HG02938 (cell line): ENCODE measurements around the gene HMHB1.
A peak's percentile ranks its signal among the peaks of the same experiment; 100 is the strongest.

Experiments used
- ATAC-seq: cut with Tn5 transposase; IDR thresholded peaks from one replicate; pipeline ENCODE4 v1.9.1; 2021; ENCODE audit warnings: mild to moderate bottlenecking, moderate library complexity; ENCODE audit not compliant: unreplicated experiment

HMHB1 gene

GRCh38 chr5:143812085-143812705, at the start of gene HMHB1:
Gene HMHB1, plus strand, starts transcription at chr5:143812161.
- no peak for ATAC-seq

DNA sequence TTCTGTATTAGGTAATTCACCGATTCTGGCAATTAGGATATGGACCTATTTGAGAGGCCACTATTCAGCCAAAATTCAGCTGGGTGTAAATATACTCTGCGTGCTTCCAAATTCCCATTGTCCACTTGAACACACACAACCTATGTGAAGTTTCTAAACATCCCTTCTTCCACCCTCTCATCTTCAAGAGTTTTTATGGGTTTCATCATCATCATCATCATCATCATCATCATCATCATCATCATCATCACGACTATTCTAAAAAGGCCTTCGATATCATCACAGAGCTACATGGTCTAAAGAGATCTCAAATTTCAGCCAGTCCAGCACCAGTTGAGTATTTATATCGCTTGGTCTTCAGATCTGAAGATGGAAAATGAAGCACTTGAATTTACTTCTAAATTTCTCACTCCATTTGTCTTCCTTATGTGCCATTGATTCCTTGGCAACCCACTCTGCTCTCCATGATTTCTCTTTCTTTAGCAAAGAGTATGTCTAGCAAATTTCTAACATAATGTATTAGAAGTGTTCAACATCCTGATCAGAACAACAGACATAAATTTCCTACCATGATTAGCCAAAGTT, 49.2 kb upstream of the HMHB1 start:
- ATAC-seq, result no peak

- no peak for ATAC-seq
Observed at GRCh38 chr5:143767162-143767561, 44.8 kb upstream of the HMHB1 start.

DNA sequence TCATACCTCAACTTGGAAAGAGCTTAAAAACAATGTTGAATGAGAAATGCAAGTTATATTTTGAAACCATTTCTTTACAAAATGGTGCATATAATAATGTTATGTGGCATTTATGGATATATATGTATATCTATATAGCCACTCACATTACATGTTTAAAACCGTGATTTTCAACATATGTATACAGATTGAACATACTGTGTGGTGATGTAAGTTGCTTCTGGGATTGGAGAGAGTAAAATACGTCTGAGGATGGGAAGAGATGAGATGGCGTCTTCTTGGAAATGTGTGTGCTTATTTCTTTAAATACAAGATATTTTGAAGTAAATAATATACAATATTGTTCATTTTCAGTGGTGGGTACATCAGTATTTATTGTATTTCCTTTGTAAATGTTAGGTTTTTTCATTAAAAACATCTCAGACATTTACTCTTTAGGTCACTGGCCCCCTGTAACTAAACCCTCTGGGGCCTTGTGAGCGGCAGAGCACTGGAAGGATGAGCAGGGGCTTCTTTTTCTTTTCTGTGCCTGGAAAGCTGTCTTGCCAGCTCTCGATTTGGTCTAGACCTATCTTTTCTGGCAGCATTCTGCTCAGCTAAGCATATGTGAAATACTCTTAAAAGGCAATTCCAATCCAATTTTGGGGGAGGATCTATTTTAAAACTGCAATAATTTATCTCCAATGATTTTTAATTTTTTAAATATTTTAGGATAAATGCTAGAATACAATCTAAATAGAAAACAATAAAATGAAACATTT, 42.8 kb upstream of the HMHB1 start:
- ATAC-seq, result no peak

DNA sequence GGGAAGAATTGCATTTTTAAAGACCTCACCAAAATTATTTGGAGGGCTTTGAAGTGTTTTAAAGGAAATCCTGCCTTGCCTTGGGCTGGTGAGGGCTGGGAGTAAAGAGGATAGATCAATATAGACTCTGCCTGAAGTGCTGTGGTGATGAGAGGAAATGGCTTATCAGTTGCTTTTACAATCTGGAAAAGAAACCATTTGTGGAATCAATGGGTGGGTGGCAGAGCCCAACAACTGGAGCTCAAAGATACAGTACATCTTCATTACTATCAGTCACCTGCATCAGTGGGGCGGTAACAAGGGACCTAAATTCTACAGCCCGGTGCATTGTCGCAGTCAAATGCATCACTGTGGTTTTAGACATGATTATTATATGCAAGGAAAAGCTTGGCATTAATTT, 41.5 kb upstream of the HMHB1 start:
- ATAC-seq, result no peak

GRCh38 chr5:143771189-143771588, 40.8 kb upstream of the HMHB1 start:
- ATAC-seq, result no peak

DNA sequence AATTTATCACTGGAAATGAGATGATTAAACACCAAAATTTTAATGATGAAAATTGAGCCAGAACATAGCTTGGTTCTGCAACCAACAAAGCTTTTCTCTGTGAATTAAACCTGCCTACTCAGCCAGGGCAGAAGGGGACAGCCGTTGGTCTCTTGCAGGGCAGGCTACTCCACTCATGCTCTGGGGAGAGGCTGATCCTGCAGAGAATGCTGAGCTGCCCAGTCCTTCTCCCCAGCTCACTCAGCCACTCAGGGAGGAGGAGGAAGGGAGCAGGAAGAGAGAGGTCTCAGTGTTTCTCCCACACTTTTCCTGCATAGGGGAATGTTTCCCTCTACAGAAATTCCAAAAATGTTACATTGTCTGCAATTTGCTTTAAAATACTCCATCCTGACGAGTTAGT, 40.4 kb upstream of the HMHB1 start:
- ATAC-seq, result no peak

DNA sequence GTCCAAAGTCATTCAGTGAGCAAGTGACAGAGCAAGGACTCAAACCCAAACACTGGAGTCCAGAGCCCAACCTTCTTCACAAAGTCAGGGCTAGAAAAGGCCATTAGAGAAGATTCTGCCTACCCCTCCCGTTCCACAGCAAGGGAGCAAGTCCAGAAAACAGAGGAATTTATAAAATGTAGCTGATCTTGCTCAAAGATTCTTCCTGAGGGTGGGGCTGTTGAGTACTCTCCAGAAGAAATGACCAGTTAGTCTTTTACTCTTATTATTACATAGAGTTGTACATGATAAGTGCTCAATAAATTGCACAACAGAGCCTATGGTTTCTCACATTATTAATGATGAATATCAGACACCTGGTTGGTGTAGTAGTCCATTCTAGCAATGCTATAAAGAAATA, 39.3 kb upstream of the HMHB1 start:
- no peak for ATAC-seq

DNA sequence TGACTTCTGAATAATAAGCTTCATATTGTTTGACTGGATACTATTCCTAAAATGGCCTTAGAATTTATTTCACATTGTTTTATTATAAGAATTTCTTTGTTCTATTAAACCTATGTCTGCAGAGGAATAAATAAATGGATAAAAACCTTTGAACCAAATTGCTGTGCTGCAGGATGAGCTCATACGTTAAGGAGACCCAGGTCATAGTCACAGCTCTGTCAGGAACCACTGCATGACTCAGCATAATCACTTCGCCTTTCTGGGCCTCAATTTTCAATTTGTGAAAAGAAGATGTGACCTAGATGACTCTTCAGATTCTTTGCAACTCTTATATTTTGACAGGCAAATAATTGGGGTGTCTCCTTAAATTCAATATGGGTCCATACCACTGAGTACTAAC, 36.7 kb upstream of the HMHB1 start:
- ATAC-seq, result no peak

DNA sequence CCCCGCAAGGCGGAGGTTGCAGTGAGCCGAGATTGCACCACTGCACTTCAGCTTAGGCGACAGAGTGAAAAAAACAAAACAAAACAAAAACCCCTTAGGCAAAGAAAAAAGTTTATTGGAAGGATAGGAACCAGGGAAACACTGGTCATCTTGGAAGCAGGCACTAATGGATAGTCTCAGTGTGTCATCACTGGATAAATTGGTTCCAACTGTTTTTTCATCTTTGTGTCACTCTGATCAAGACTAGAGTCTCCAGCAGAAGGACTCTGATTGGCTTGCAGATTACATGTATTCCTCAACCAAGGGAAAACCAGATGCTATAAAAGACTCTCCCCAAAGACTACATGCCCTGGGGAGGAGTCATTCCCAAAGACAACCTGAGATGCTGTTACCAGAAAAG, 35.0 kb upstream of the HMHB1 start:
- no peak for ATAC-seq

DNA sequence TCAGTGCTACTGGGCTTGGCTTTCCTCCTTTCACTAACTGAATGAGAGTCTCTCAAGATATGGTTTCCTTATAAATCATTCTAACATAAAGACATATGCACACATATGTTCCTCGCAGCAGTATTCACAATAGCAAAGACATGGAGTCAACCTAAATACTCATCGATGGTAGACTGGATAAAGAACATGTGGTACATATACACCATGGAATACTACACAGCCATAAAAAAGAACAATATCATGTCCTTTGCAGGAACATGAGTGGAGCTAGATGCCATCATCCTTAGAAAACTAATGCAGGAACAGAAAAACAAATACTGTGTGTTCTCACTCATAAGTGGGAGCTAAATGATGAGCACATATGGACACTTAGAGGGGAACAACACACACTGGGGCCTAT, 32.5 kb upstream of the HMHB1 start:
- ATAC-seq, result no peak

DNA sequence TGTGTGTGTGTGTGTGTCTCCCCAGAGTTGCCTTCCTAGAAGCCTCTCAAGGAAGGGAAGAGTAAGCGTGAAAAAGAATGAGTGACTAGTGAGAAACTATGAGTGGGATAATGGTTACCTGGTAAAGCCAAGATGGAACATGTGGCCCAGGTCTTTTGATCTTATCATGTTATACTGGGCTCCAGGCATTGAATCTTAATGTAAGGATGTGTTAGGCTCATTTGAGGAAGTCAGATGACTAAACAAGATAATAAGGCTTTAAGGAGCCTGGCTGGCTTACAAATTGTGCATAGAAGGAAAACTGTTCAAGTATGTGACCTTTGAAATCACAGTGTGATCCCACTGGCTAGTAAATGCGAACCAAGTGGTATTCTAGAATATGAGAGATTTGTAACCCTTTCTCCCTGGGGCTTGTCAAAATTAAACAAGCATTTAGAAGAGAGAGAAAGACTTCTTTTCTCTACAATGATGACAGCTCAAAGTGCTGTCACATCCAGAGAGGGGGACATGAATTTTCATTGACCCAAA, 29.9 kb upstream of the HMHB1 start:
- no peak for ATAC-seq

DNA sequence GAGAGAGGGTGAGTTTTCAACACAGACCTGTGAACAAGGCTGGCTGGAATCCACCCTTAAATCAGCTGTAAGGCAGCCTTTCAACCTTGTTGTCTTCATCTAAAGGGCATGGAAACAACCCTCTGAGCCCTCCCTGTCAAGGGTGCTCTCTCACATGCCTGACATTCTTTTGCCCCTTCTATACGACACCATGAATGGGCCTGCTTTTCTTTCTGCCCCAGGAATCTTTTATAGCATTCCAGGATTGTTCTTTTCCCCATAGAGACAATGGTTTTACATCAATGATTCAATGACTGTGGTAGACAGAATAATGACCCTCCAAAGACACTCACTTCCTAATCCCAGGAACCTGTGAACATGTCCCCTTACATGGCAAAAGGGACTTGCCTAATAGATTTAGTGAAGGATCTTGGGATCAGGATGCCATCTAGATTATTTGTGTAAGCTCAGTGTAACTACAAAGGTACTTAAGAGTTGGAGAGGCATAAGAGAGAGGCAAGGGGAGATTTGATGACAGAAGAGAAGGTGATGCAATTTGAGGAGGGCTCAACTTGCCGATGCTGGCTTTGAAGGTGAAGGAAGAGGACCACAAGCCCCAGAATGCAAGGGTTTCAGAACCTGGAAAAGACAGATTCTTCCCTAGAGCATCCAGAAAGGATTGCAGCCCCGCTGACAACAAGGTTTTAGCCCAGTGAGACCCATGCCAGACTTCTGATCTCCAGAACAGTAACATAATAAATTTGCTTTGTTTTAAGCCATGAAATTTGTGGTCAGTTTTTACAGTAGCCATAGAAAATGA, 29.2 kb upstream of the HMHB1 start:
- ATAC-seq, result no peak

DNA sequence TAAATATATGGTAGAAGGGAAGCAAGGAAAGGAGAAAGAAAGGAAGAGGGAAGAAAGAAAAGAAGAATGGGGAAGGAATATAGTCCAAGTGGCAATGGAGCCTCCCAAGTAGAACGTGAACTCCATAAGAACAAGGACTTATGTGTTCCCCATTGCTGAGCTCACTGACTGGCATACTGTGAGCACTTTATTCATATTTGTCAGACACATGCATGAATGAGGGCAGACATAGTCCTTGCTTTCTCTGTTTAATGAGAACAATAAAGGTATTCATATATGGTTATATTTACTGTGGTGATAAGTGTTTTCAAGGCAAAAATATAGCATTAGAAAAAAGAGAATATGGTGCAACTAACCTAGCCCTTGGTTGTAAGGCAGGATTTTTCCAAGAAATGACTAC, 23.6 kb upstream of the HMHB1 start:
- no peak for ATAC-seq

- no peak for ATAC-seq
Observed at GRCh38 chr5:143790457-143791112, 21.4 kb upstream of the HMHB1 start.

GRCh38 chr5:143791848-143792731, 19.9 kb upstream of the HMHB1 start:
- ATAC-seq, result peak; percentile 63

DNA sequence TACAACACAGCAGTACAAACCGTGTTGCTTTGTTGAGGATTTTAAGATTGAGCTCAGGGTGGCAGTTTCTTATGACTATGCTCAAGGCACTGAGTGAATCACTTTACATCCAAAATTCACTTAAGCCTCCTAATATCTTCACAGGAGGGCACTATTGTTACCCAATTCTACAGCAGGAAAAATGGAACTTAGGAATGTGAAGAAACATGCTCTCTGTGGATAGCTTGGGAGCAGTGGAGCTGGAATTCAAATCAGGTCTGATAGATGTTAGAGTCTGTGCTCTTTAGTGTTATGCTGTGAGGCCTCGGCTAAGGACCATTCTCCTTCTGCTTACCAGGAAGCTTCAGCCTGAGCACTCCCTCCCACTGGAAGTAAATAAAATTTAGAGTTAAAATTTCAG, 18.7 kb upstream of the HMHB1 start:
- ATAC-seq, result no peak

DNA sequence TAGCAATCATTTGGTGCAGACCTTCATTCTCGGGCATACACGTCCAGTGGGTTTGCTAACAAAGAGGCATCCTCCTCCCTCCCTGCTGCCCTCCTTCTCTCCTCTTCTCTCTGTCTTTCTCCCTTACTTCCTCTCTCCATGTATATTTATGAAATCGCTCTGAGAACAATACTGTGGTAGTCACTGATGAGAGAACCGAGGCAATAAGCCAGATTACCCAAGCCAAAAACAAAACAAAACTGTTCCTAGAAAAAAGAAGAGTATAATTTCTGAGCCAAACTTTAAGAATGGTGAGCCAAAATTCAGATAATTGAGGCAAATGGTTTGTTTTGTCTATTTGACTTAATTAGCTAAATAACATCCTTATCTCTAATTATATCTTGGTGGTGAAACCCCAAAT, 15.8 kb upstream of the HMHB1 start:
- ATAC-seq, result no peak

DNA sequence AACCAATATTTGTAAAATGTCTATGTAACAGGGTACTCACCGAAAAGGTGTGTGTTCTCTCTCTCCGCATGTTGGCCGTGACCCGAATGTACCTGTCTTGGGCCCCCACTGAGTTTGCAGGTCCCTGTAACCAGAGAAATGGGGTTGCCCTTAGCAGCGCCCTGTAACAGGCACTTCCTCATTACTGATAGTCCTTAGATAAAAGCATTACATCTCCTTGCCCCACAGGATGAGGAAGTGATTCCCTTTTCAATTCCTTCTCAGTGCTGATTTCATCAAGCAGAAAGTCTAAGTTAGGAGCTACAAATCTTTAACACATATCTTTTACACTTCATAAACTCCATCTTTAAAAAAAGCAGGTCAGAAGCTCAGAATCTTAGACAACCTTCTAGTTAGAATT, 15.2 kb upstream of the HMHB1 start:
- ATAC-seq, result no peak

DNA sequence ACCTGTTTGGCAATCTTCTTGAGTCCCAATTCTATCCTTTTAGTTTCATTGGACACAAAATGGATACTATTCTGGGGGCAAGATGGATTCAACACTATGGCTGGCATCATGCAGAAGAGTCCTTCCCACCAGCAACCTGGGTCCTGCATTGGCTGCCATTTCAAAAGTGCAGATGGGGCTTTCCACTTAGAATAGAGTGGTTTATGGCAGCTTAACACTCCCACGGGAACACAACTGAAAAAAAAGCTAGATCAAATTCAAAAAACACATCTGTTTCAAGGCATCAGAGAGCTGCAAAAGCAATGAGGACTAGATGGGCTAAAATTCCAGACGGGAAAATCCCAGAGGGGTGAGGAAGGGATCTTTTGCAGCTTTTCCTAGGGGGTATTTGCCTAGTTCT, 11.2 kb upstream of the HMHB1 start:
- no peak for ATAC-seq
